HEK293 (cell line): ENCODE measurements around the gene PHF19.

Experiments
- GLI2 ChIP-seq: fragments of 450-650 bp; formaldehyde crosslinking; IDR thresholded peaks from 2 replicates; pipeline ENCODE4; 2017; ENCODE audit warnings: missing biosample characterization, missing genetic modification characterization, low read depth, borderline replicate concordance
- GLI4 ChIP-seq: fragments of 450-650 bp; formaldehyde crosslinking; IDR thresholded peaks from 2 replicates; pipeline ENCODE4 v1.5.1; 2016; ENCODE audit warnings: missing biosample characterization, missing genetic modification characterization
- KLF10 ChIP-seq: fragments of 450-650 bp; IDR thresholded peaks from 2 replicates; pipeline ENCODE4 v1.5.1; 2018; ENCODE audit warnings: missing biosample characterization, mild to moderate bottlenecking, missing genetic modification characterization
- TSHZ1 ChIP-seq: fragments of 450-650 bp; formaldehyde crosslinking; IDR thresholded peaks from 2 replicates; pipeline ENCODE4 v1.5.1; 2016; ENCODE audit warnings: missing biosample characterization, missing genetic modification characterization, borderline replicate concordance
- ZNF2 ChIP-seq: fragments of 450-650 bp; formaldehyde crosslinking; IDR thresholded peaks from 2 replicates; pipeline ENCODE4 v1.5.1; 2016; ENCODE audit warnings: missing biosample characterization, missing genetic modification characterization
- ZNF560 ChIP-seq: fragments of 450-650 bp; formaldehyde crosslinking; IDR thresholded peaks from 2 replicates; pipeline ENCODE4 v1.5.1; 2017; ENCODE audit warnings: missing biosample characterization, missing genetic modification characterization, borderline replicate concordance
- ZNF670 ChIP-seq: fragments of 450-650 bp; formaldehyde crosslinking; IDR thresholded peaks from 2 replicates; pipeline ENCODE4 v1.5.1; 2016; ENCODE audit warnings: missing biosample characterization, missing genetic modification characterization, low read depth
- TF ChIP-seq, protein P1 (sequence below): fragments of 450-650 bp; formaldehyde crosslinking; IDR thresholded peaks from 2 replicates; pipeline ENCODE4 v1.5.1; 2016; ENCODE audit warnings: missing biosample characterization, missing genetic modification characterization
- TF ChIP-seq, protein P2 (sequence below): fragments of 450-650 bp; formaldehyde crosslinking; IDR thresholded peaks from 2 replicates; pipeline ENCODE4 v1.5.1; 2016; ENCODE audit warnings: missing biosample characterization, missing genetic modification characterization
- TF ChIP-seq, protein P3 (sequence below): fragments of 450-650 bp; formaldehyde crosslinking; IDR thresholded peaks from 2 replicates; pipeline ENCODE4 v1.5.1; 2016; ENCODE audit warnings: missing biosample characterization, missing genetic modification characterization

- TF ChIP-seq, protein P1, sequence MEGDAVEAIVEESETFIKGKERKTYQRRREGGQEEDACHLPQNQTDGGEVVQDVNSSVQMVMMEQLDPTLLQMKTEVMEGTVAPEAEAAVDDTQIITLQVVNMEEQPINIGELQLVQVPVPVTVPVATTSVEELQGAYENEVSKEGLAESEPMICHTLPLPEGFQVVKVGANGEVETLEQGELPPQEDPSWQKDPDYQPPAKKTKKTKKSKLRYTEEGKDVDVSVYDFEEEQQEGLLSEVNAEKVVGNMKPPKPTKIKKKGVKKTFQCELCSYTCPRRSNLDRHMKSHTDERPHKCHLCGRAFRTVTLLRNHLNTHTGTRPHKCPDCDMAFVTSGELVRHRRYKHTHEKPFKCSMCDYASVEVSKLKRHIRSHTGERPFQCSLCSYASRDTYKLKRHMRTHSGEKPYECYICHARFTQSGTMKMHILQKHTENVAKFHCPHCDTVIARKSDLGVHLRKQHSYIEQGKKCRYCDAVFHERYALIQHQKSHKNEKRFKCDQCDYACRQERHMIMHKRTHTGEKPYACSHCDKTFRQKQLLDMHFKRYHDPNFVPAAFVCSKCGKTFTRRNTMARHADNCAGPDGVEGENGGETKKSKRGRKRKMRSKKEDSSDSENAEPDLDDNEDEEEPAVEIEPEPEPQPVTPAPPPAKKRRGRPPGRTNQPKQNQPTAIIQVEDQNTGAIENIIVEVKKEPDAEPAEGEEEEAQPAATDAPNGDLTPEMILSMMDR (tag by site-specific recombination), result no peak
- no peak for TF ChIP-seq TSHZ1 (tag by site-specific recombination)
- no peak for TF ChIP-seq GLI4 (tag by site-specific recombination)
- TF ChIP-seq GLI2 (tag by site-specific recombination), result no peak
- TF ChIP-seq, protein P2, sequence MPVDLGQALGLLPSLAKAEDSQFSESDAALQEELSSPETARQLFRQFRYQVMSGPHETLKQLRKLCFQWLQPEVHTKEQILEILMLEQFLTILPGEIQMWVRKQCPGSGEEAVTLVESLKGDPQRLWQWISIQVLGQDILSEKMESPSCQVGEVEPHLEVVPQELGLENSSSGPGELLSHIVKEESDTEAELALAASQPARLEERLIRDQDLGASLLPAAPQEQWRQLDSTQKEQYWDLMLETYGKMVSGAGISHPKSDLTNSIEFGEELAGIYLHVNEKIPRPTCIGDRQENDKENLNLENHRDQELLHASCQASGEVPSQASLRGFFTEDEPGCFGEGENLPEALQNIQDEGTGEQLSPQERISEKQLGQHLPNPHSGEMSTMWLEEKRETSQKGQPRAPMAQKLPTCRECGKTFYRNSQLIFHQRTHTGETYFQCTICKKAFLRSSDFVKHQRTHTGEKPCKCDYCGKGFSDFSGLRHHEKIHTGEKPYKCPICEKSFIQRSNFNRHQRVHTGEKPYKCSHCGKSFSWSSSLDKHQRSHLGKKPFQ (tag by site-specific recombination), result no peak
- TF ChIP-seq ZNF670 (tag by site-specific recombination), result no peak
- no peak for TF ChIP-seq ZNF2 (tag by site-specific recombination)
- TF ChIP-seq ZNF560, result no peak
- TF ChIP-seq KLF10 (tag by site-specific recombination), result no peak
- TF ChIP-seq, protein P3, sequence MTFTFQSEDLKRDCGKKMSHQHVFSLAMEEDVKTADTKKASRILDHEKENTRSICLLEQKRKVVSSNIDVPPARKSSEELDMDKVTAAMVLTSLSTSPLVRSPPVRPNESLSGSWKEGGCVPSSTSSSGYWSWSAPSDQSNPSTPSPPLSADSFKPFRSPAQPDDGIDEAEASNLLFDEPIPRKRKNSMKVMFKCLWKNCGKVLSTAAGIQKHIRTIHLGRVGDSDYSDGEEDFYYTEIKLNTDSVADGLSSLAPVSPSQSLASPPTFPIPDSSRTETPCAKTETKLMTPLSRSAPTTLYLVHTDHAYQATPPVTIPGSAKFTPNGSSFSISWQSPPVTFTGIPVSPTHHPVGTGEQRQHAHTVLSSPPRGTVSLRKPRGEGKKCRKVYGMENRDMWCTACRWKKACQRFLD (tag by site-specific recombination), result no peak
These were observed 69.2 kb downstream of the PHF19 start for GRCh38 chr9:120807607-120808379.
